Parathyroid adenoma (tissue), 2 donors: Measurements from ENCODE around the gene GALNT16.

Experiments
- H2AFZ ChIP-seq: fragments of 300-600 bp; sonication (generic); one replicate; pipeline ENCODE4 v1.7.0; 2017; ENCODE audit warnings: antibody characterized with exemption, mild to moderate bottlenecking
- H3K27ac ChIP-seq: fragments of 300-600 bp; sonication (generic); one replicate; pipeline ENCODE4 v1.7.0; 2017
- H3K27me3 ChIP-seq: fragments of 300-600 bp; sonication (generic); one replicate; pipeline ENCODE4 v1.7.0; 2017; ENCODE audit warnings: low read length; ENCODE audit not compliant: control insufficient read depth, insufficient read depth
- H3K36me3 ChIP-seq: fragments of 300-600 bp; sonication (generic); one replicate; pipeline ENCODE4 v1.7.0; 2017; ENCODE audit warnings: low read length; ENCODE audit not compliant: control insufficient read depth, insufficient read depth
- H3K4me1 ChIP-seq: fragments of 300-600 bp; sonication (generic); one replicate; pipeline ENCODE4 v1.7.0; 2017; ENCODE audit warnings: control low read depth
- H3K4me2 ChIP-seq: fragments of 300-600 bp; sonication (generic); one replicate; pipeline ENCODE4 v1.7.0; 2017; ENCODE audit warnings: low read length
- H3K4me3 ChIP-seq: fragments of 300-600 bp; sonication (generic); one replicate; pipeline ENCODE4 v1.7.0; 2017; ENCODE audit warnings: low read depth, low read length
- H3K79me2 ChIP-seq: fragments of 300-600 bp; sonication (generic); one replicate; pipeline ENCODE4 v1.7.0; 2017; ENCODE audit warnings: control low read depth
- H3K9ac ChIP-seq: fragments of 300-600 bp; sonication (generic); one replicate; pipeline ENCODE4 v1.7.0; 2017; ENCODE audit warnings: mild to moderate bottlenecking
- H3K9me3 ChIP-seq: fragments of 300-600 bp; sonication (generic); one replicate; pipeline ENCODE4 v1.7.0; 2017; ENCODE audit warnings: low read length; ENCODE audit not compliant: control insufficient read depth
- CTCF ChIP-seq: fragments of 300-600 bp; sonication (generic); IDR thresholded peaks from one replicate; pipeline ENCODE4 v1.7.0; 2017; ENCODE audit warnings: antibody characterized with exemption, mild to moderate bottlenecking
- donor health status: primary hyperparathyroidism.

GALNT16 gene

GRCh38 chr14:69344171-69344570, 84.2 kb downstream of the GALNT16 start:
- H2AFZ ChIP-seq, result no peak overlapping the region
- no peaks in the 10 kb centered on the region for H3K79me2 ChIP-seq
- H3K4me2 ChIP-seq, result no peak overlapping the region
- H3K4me1 ChIP-seq, result peaks cover 14% of the 10 kb centered on the region
- no peaks in the 10 kb centered on the region for H3K27me3 ChIP-seq
- no peaks in the 10 kb centered on the region for H3K36me3 ChIP-seq
- TF ChIP-seq CTCF, result no peak
- no peaks in the 10 kb centered on the region for H3K9me3 ChIP-seq
- H3K4me3 ChIP-seq, result no peak overlapping the region
- no peak overlapping the region for H3K9ac ChIP-seq
- H3K27ac ChIP-seq, result no peak overlapping the region

DNA sequence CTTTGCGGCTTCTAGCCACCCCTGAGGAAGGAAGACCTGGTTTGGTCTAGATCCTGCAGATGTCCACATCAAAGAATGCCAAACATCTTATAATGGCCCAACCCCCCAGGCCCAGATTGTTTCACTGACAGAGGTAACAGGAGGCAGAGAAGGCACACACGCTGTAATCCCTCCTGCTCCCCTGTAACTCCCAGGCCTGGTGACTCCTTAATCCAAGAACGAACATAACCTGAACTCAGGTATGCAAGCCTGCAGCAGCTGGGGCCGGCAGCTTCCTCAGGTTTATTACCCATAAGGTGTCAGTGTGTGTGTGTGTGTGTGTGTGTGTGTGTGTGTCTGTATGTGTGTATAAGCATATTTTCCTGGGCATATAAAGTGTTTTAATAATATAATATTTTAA, 85.4 kb downstream of the GALNT16 start:
- Histone ChIP-seq H3K4me2 (no peak overlapping the region), H3K4me3 (no peak overlapping the region), H3K79me2 (no peaks in the 10 kb centered on the region), H3K9me3 (no peaks in the 10 kb centered on the region), H3K4me1 (peaks cover 14% of the 10 kb centered on the region), H3K36me3 (no peaks in the 10 kb centered on the region), H3K27me3 (no peaks in the 10 kb centered on the region), H2AFZ (no peak overlapping the region), H3K27ac (no peak overlapping the region), H3K9ac (no peak overlapping the region)
- TF ChIP-seq CTCF, result no peak

DNA sequence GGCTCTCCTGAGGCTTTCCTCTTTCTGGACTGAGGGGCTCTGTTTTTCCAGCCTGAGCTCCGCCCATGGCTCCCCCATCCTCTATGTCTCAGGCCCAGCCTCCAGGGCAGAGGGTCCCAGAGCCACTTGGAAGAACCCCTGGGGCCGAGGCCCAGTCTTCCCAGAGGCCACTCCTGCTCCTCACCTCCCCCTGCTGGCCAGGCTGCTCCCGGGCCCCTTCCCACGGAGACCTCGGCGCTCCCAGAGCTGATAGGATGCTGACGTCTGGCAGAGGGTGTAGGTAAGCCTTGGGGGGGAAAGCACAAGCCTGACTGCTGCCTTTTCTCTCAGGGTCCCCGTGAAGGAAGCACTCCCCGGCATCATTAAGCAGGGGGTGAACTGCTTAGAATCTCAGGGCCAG, 86.8 kb downstream of the GALNT16 start:
- TF ChIP-seq CTCF, result peak; percentile 53
- Histone ChIP-seq H3K9ac (no peak overlapping the region), H3K4me2 (no peak overlapping the region), H3K4me3 (no peak overlapping the region), H2AFZ (no peak overlapping the region), H3K4me1 (peaks cover under 1% of the 10 kb centered on the region), H3K27ac (no peak overlapping the region), H3K9me3 (no peaks in the 10 kb centered on the region), H3K36me3 (no peaks in the 10 kb centered on the region), H3K79me2 (no peaks in the 10 kb centered on the region), H3K27me3 (no peaks in the 10 kb centered on the region)

- Histone ChIP-seq H3K4me2 (no peak overlapping the region), H3K9me3 (no peaks in the 10 kb centered on the region), H3K9ac (no peak overlapping the region), H2AFZ (no peak overlapping the region), H3K4me3 (no peak overlapping the region), H3K36me3 (no peaks in the 10 kb centered on the region), H3K79me2 (no peaks in the 10 kb centered on the region), H3K27ac (no peak overlapping the region), H3K27me3 (no peaks in the 10 kb centered on the region), H3K4me1 (no peaks in the 10 kb centered on the region)
- no peak for TF ChIP-seq CTCF
Observed at GRCh38 chr14:69349091-69349777, 89.3 kb downstream of the GALNT16 start.

- Histone ChIP-seq H3K4me3 (no peak overlapping the region), H3K27ac (no peak overlapping the region)
- no peak for TF ChIP-seq CTCF
Observed at GRCh38 chr14:69350892-69351291, 90.9 kb downstream of the GALNT16 start.

More at GRCh38 chr14:69350892-69351291, 90.9 kb downstream of the GALNT16 start:
- Histone ChIP-seq H2AFZ (no peak overlapping the region), H3K36me3 (no peaks in the 10 kb centered on the region), H3K9ac (no peak overlapping the region), H3K4me1 (no peaks in the 10 kb centered on the region), H3K4me2 (no peak overlapping the region), H3K79me2 (no peaks in the 10 kb centered on the region), H3K9me3 (no peaks in the 10 kb centered on the region), H3K27me3 (no peaks in the 10 kb centered on the region)
